HepG2 (cell line): ENCODE data around the gene RCE1. TPM values are rescaled to one million over a fixed set of nuclear protein-coding genes. Genes with fewer than 3 reads are reported as not detected.

ENCODE experiments used
- ATRX ChIP-seq: sonication (generic); formaldehyde crosslinking; IDR thresholded peaks from 2 replicates; pipeline ENCODE4 v1.4.0; 2020; ENCODE audit warnings: missing genetic modification reagents, borderline replicate concordance
- BATF2 ChIP-seq: sonication (generic); formaldehyde crosslinking; IDR thresholded peaks from 2 replicates; pipeline ENCODE4 v1.8.0; 2022; ENCODE audit warnings: mild to moderate bottlenecking, missing genetic modification reagents, moderate library complexity
- BCL3 ChIP-seq: sonication (generic); formaldehyde crosslinking; IDR thresholded peaks from 2 replicates; pipeline ENCODE4 v1.5.1; 2020; ENCODE audit warnings: mild to moderate bottlenecking, missing genetic modification reagents, moderate library complexity
- HHEX ChIP-seq: IDR thresholded peaks from 2 replicates; pipeline ENCODE4 v1.6.1; 2016; ENCODE audit warnings: control low read depth
- HNRNPUL1 ChIP-seq: fragments of 200-400 bp; formaldehyde crosslinking; IDR thresholded peaks from 2 replicates; pipeline ENCODE4 v1.6.1; 2017; ENCODE audit warnings: low read depth, mild to moderate bottlenecking, low read length, moderate library complexity
- JARID2 ChIP-seq: sonication (generic); formaldehyde crosslinking; IDR thresholded peaks from 2 replicates; pipeline ENCODE4 v1.8.1; 2023; ENCODE audit warnings: missing genetic modification reagents, inconsistent platforms; ENCODE audit not compliant: insufficient replicate concordance
- MAFF ChIP-seq: IDR thresholded peaks from 2 replicates; pipeline ENCODE4 v1.6.1; 2011; ENCODE audit warnings: low read depth, low read length, improper control_type of control experiment
- MED13 ChIP-seq: sonication (generic); formaldehyde crosslinking; IDR thresholded peaks from 2 replicates; pipeline ENCODE4 v1.5.0; 2020; ENCODE audit warnings: missing genetic modification reagents
- NCOR1 ChIP-seq: fragments of 200-600 bp; sonication (generic); IDR thresholded peaks from 2 replicates; pipeline ENCODE4 v1.7.0; 2017; ENCODE audit warnings: antibody characterized with exemption, low read length, borderline replicate concordance
- ONECUT2 ChIP-seq: sonication (generic); formaldehyde crosslinking; IDR thresholded peaks from 2 replicates; pipeline ENCODE4 v1.4.0; 2020; ENCODE audit warnings: missing genetic modification reagents
- PLRG1 ChIP-seq: fragments of 450-650 bp; conservative IDR thresholded peaks from 2 replicates; pipeline ENCODE4 v1.6.1; 2016
- TFDP2 ChIP-seq: sonication (generic); formaldehyde crosslinking; IDR thresholded peaks from 2 replicates; pipeline ENCODE4 v1.4.0; 2020; ENCODE audit warnings: missing genetic modification reagents
- YY1 ChIP-seq: IDR thresholded peaks from 2 replicates; pipeline ENCODE4 v1.6.1; 2011; ENCODE audit warnings: low read length, low read depth, moderate library complexity, mild to moderate bottlenecking; ENCODE audit not compliant: insufficient read depth, insufficient replicate concordance
- ZBTB33 ChIP-seq: sonication (generic); formaldehyde crosslinking; IDR thresholded peaks from 2 replicates; pipeline ENCODE4 v1.4.0; 2020; ENCODE audit warnings: missing genetic modification reagents
- ZFP62 ChIP-seq: sonication (generic); formaldehyde crosslinking; IDR thresholded peaks from 2 replicates; pipeline ENCODE4 v1.4.0; 2020; ENCODE audit warnings: missing genetic modification reagents
- ZMAT3 ChIP-seq: sonication (generic); formaldehyde crosslinking; conservative IDR thresholded peaks from 2 replicates; pipeline ENCODE4 v1.7.0; 2021; ENCODE audit warnings: missing genetic modification reagents
- ZNF275 ChIP-seq: sonication (generic); formaldehyde crosslinking; IDR thresholded peaks from 2 replicates; pipeline ENCODE4 v1.8.0; 2022; ENCODE audit warnings: missing genetic modification reagents, mild to moderate bottlenecking, inconsistent platforms, borderline replicate concordance
- ZNF362 ChIP-seq: sonication (generic); formaldehyde crosslinking; IDR thresholded peaks from 2 replicates; pipeline ENCODE4 v1.4.0; 2020; ENCODE audit warnings: missing genetic modification reagents, mild to moderate bottlenecking, borderline replicate concordance
- ZNF484 ChIP-seq: sonication (generic); formaldehyde crosslinking; IDR thresholded peaks from 2 replicates; pipeline ENCODE4 v1.5.1; 2020; ENCODE audit warnings: mild to moderate bottlenecking, low read depth, missing genetic modification reagents, borderline replicate concordance
- ZNF557 ChIP-seq: sonication (generic); formaldehyde crosslinking; IDR thresholded peaks from 2 replicates; pipeline ENCODE4 v1.4.0; 2020; ENCODE audit warnings: missing genetic modification reagents
- ZNF589 ChIP-seq: sonication (generic); formaldehyde crosslinking; conservative IDR thresholded peaks from 2 replicates; pipeline ENCODE4 v1.8.0; 2022; ENCODE audit warnings: mild to moderate bottlenecking, moderate library complexity, missing genetic modification reagents
- ZNF598 ChIP-seq: sonication (generic); formaldehyde crosslinking; IDR thresholded peaks from 2 replicates; pipeline ENCODE4 v1.5.1; 2020; ENCODE audit warnings: mild to moderate bottlenecking, missing genetic modification reagents, borderline replicate concordance
- ZNF891 ChIP-seq: sonication (generic); formaldehyde crosslinking; IDR thresholded peaks from 2 replicates; pipeline ENCODE4 v1.5.0; 2020; ENCODE audit warnings: mild to moderate bottlenecking, missing genetic modification reagents
- polyA plus RNA-seq, 8 experiments: library from polyadenylated mRNA; depleted of rRNA in 3 of 8; stranded (reverse) in 7 of 8; unstranded in 1 of 8; fragments of >200 nt; fragmentation: Illumina TruSeq in 4 of 8; extraction: Trizol in 4 of 8; gene quantifications; 2 replicates each; pipeline versions ENCODE4 v1.2.1 to v1.2.3, GENCODE V29; 2011 to 2016; ENCODE audit warnings: low read depth in 4 of 8, missing spikeins in 1 of 8, mixed read lengths in 1 of 8; ENCODE audit not compliant: insufficient read depth in 1 of 8
- total RNA-seq, 5 experiments: library from RNA; depleted of rRNA; stranded (reverse); fragments of >200 nt; fragmentation: Illumina TruSeq; extraction: Trizol; gene quantifications; 2 replicates each; pipeline ENCODE4 v1.2.3, GENCODE V29; 2016; ENCODE audit warnings: low read depth in 1 of 5

RCE1 gene
- total and polyA plus RNA-seq, 2 of the 13 experiments (the other 11 are each of a cell fraction or from before 2014, with no cell fraction given), result 22.2 to 22.4 TPM

- TF ChIP-seq YY1, result no peak
- TF ChIP-seq ZNF362 (CRISPR knock-in tag), result no peak
- TF ChIP-seq MAFF, result peak; percentile 55
- TF ChIP-seq BATF2 (CRISPR knock-in tag), result no peak
- TF ChIP-seq ONECUT2 (CRISPR knock-in tag), result peak; percentile 89
- no peak for TF ChIP-seq ZNF275 (CRISPR knock-in tag)
- TF ChIP-seq ZMAT3 (CRISPR knock-in tag), result no peak
- TF ChIP-seq JARID2 (CRISPR knock-in tag), result no peak
- TF ChIP-seq ZNF598 (CRISPR knock-in tag), result no peak
- TF ChIP-seq NCOR1, result peak; percentile 58; the same call in 1 of the 2 replicates
- TF ChIP-seq ZNF589, result no peak
- no peak for TF ChIP-seq ZNF557 (CRISPR knock-in tag)
- no peak for TF ChIP-seq ZNF891
- no peak for TF ChIP-seq PLRG1
- no peak for TF ChIP-seq HNRNPUL1
- TF ChIP-seq ATRX (CRISPR knock-in tag), result no peak
- TF ChIP-seq HHEX, result no peak
- no peak for TF ChIP-seq ZBTB33
- no peak for TF ChIP-seq ZFP62 (CRISPR knock-in tag)
- no peak for TF ChIP-seq TFDP2 (CRISPR knock-in tag)
- TF ChIP-seq MED13 (CRISPR knock-in tag), result no peak
- TF ChIP-seq BCL3 (CRISPR knock-in tag), result no peak
- no peak for TF ChIP-seq ZNF484
Measured at GRCh38 chr11:66884443-66884842, 41.2 kb downstream of the RCE1 start (continued).
